K562 (cell line): ENCODE data around the gene CHMP4B. TPM values are rescaled to one million over a fixed set of nuclear protein-coding genes. Genes with fewer than 3 reads are reported as not detected.

Experiments
- ATAC-seq: fragments of 200-7000 bp; cut with Tn5 transposase; 3 replicates; pipeline ENCODE4 v1.9.1; 2020; ENCODE audit warnings: moderate library complexity
- BruUV-seq: library from RNA; stranded (reverse); fragments of 400-500 nt; replicated peaks from 2 replicates; lab custom pipeline; 2021; lab: Mats Ljungman, UMichigan
- CTCF ChIA-PET: fragments of 300-600 bp; formaldehyde crosslinking; extraction: SDS; loops from one replicate; lab custom pipeline; 2021; ENCODE audit warnings: low intra/inter-chr PET ratio; lab: Yijun Ruan, JAX
- POLR2A ChIA-PET: fragments of 300-600, 350-650 bp; sonication (Branson Sonifier 250); formaldehyde crosslinking; extraction: SDS; loops from one replicate; lab custom pipeline; 2021; ENCODE audit warnings: antibody characterized with exemption, inconsistent platforms; lab: Yijun Ruan, JAX
- DNase-seq, 4 experiments: peaks; one replicate each; pipeline versions ENCODE4 v3.0.0 to v3.0.0-alpha.2; 2011 to 2018; ENCODE audit warnings: low spot score in 3 of 4, mixed read lengths in 3 of 4; ENCODE audit errors: extremely low read depth in 1 of 4
- FAIRE-seq: peaks from 2 replicates; lab custom pipeline; 2011; peaks lifted over from hg19 to GRCh38; lab: Jason Lieb, UNC
- H2AFZ ChIP-seq: 2 replicates; pipeline ENCODE4 v1.6.0; 2011; ENCODE audit warnings: low read depth, low read length, control low read depth, inconsistent platforms
- H3K27ac ChIP-seq: fragments of 200-600 bp; 3 replicates; pipeline ENCODE4 v1.8.0; 2011; ENCODE audit warnings: low read depth, mild to moderate bottlenecking, control low read depth, inconsistent platforms, low read length, moderate library complexity, mixed read lengths; ENCODE audit errors: extremely low read depth
- H3K27me3 ChIP-seq, 2 experiments: fragments of 300-600 bp in 1 of 2; 2 replicates in 1 of 2; 3 replicates in 1 of 2; pipeline versions ENCODE4 v1.6.0 to v1.8.0; 2011; ENCODE audit warnings: inconsistent platforms in 2 of 2, low read length in 2 of 2, mild to moderate bottlenecking in 1 of 2, mixed read lengths in 1 of 2, moderate library complexity in 1 of 2; ENCODE audit not compliant: control insufficient read depth in 2 of 2, insufficient read depth in 2 of 2
- H3K36me3 ChIP-seq: fragments of 300-600 bp; 3 replicates; pipeline ENCODE4 v1.8.0; 2011; ENCODE audit warnings: mild to moderate bottlenecking, low read length, inconsistent platforms; ENCODE audit not compliant: control insufficient read depth, insufficient read depth
- H3K4me1 ChIP-seq, 2 experiments: fragments of 200-600 bp in 1 of 2; replicated peaks in 1 of 2; 2 replicates in 1 of 2; 3 replicates in 1 of 2; pipeline versions ENCODE4 v1.5.1 to v1.8.0; 2011; ENCODE audit warnings: inconsistent platforms in 2 of 2, low read length in 2 of 2, mild to moderate bottlenecking in 1 of 2, mixed read lengths in 1 of 2, moderate library complexity in 1 of 2; ENCODE audit not compliant: control insufficient read depth in 2 of 2, insufficient read depth in 2 of 2
- H3K4me2 ChIP-seq: 2 replicates; pipeline ENCODE4 v1.6.1; 2011; ENCODE audit warnings: low read length, control low read depth, inconsistent platforms, mixed read lengths; ENCODE audit not compliant: insufficient read depth
- H3K4me3 ChIP-seq: fragments of 200-600 bp; sonication (generic), shearing (Covaris generic); 2 replicates; pipeline ENCODE4 v1.5.1; 2016; ENCODE audit warnings: control low read depth, inconsistent platforms
- H3K79me2 ChIP-seq: fragments of 200-600 bp; 3 replicates; pipeline ENCODE4 v1.8.0; 2011; ENCODE audit warnings: low read length, inconsistent platforms; ENCODE audit not compliant: control insufficient read depth, insufficient read depth
- H3K9ac ChIP-seq, 2 experiments: 2 replicates each; pipeline versions ENCODE4 v1.6.0 to v1.6.1; 2011; ENCODE audit warnings: low read depth in 2 of 2, low read length in 2 of 2, control low read depth in 1 of 2, inconsistent platforms in 1 of 2, mild to moderate bottlenecking in 1 of 2, mixed read lengths in 1 of 2; ENCODE audit not compliant: insufficient read depth in 1 of 2
- H3K9me1 ChIP-seq: one replicate; pipeline ENCODE4 v1.6.0; 2011; ENCODE audit warnings: inconsistent platforms, mild to moderate bottlenecking, low read length, moderate library complexity; ENCODE audit not compliant: control insufficient read depth, insufficient read depth
- H3K9me3 ChIP-seq: replicated peaks from 2 replicates; pipeline ENCODE4 v1.5.1; 2011; ENCODE audit warnings: low read depth, low read length, inconsistent platforms; ENCODE audit not compliant: control insufficient read depth, insufficient read depth
- H4K20me1 ChIP-seq: replicated peaks from 2 replicates; pipeline ENCODE4 v1.6.1; 2011; ENCODE audit warnings: low read length, inconsistent platforms, mixed read lengths; ENCODE audit not compliant: control insufficient read depth, insufficient read depth
- CEBPB ChIP-seq: fragments of 450-650 bp; IDR thresholded peaks from 2 replicates; pipeline ENCODE4 v1.6.1; 2016; ENCODE audit warnings: missing genetic modification characterization, missing compliant biosample characterization
- EHMT2 ChIP-seq: fragments of 450-650 bp; IDR thresholded peaks from 2 replicates; pipeline ENCODE4 v1.6.1; 2018; ENCODE audit warnings: antibody characterized with exemption
- EWSR1 ChIP-seq: fragments of 450-650 bp; IDR thresholded peaks from 2 replicates; pipeline ENCODE4 v1.6.1; 2018; ENCODE audit warnings: borderline replicate concordance, mild to moderate bottlenecking, low read depth, moderate library complexity; ENCODE audit not compliant: partially characterized antibody
- FOXA3 ChIP-seq, 2 experiments: fragments of 450-650 bp in 1 of 2; sonication (generic) in 1 of 2; formaldehyde crosslinking; IDR thresholded peaks in 1 of 2; conservative IDR thresholded peaks in 1 of 2; 2 replicates each; pipeline versions ENCODE4 v1.4.0 to v1.8.0; 2020 to 2022; ENCODE audit warnings: mild to moderate bottlenecking in 2 of 2, missing genetic modification reagents in 1 of 2
- HDAC1 ChIP-seq, 2 experiments: fragments of 450-650 bp; IDR thresholded peaks; 2 replicates each; pipeline ENCODE4 v1.6.1; 2016 to 2017; ENCODE audit warnings: inconsistent platforms in 1 of 2, mild to moderate bottlenecking in 1 of 2, moderate library complexity in 1 of 2
- KLF6 ChIP-seq: fragments of 250-450 bp; sonication (Bioruptor Pico); IDR thresholded peaks from 2 replicates; pipeline ENCODE4 v1.4.0; 2020; ENCODE audit warnings: mild to moderate bottlenecking, moderate library complexity, borderline replicate concordance
- L3MBTL2 ChIP-seq: fragments of 450-650 bp; IDR thresholded peaks from 2 replicates; pipeline ENCODE4 v1.6.1; 2016; ENCODE audit warnings: mild to moderate bottlenecking, moderate library complexity
- NFATC3 ChIP-seq: fragments of 450-650 bp; IDR thresholded peaks from 2 replicates; pipeline ENCODE4 v1.6.1; 2017; ENCODE audit warnings: mild to moderate bottlenecking
- NR2C2 ChIP-seq, 2 experiments: fragments of 200-800 bp in 1 of 2; sonication (Bioruptor generic) in 1 of 2; sonication (generic) in 1 of 2; formaldehyde crosslinking in 1 of 2; IDR thresholded peaks; 2 replicates each; pipeline versions ENCODE4 v1.6.1 to v1.8.0; 2016 to 2022; ENCODE audit warnings: mild to moderate bottlenecking in 1 of 2, missing compliant biosample characterization in 1 of 2, missing genetic modification characterization in 1 of 2, missing genetic modification reagents in 1 of 2
- POLR2B ChIP-seq: fragments of 450-650 bp; IDR thresholded peaks from 2 replicates; pipeline ENCODE4 v1.6.1; 2018; ENCODE audit warnings: low read depth; ENCODE audit not compliant: partially characterized antibody
- SP2 ChIP-seq: IDR thresholded peaks from 2 replicates; pipeline ENCODE4 v1.6.1; 2011; ENCODE audit warnings: mild to moderate bottlenecking, low read depth, low read length, moderate library complexity; ENCODE audit not compliant: poor library complexity, severe bottlenecking; ENCODE audit errors: extremely low read depth
- TAL1 ChIP-seq: fragments of 450-650 bp; IDR thresholded peaks from 2 replicates; pipeline ENCODE4 v1.6.1; 2016; ENCODE audit warnings: mild to moderate bottlenecking
- ZNF766 ChIP-seq: fragments of 200-800 bp; sonication (Bioruptor generic); conservative IDR thresholded peaks from 2 replicates; pipeline ENCODE4 v1.6.1; 2016; ENCODE audit warnings: missing genetic modification characterization, missing compliant biosample characterization
- WGBS: fragments of 100-300 bp; shearing (Covaris generic); methylation state at CpG from one replicate; pipeline ENCODE4 v1.1.6; 2016; ENCODE audit warnings: low coverage, mixed read lengths; ENCODE audit not compliant: insufficient coverage; ENCODE audit errors: missing lambda C conversion rate; 5-methylcytosine and 5-hydroxymethylcytosine counted together
- in situ Hi-C: fragments of 300-500 bp; cut with MboI; formaldehyde crosslinking; loops from 4 replicates; pipeline ENCODE4 v1.15.0; 2018; ENCODE audit warnings: inconsistent platforms, mixed read lengths
- intact Hi-C: fragments of 100-400 bp; cut with micrococcal nuclease; formaldehyde crosslinking; loops from 2 replicates; pipeline ENCODE4 v1.14.2; 2022
- polyA plus RNA-seq, 8 experiments: library from polyadenylated mRNA; depleted of rRNA in 4 of 8; stranded (reverse) in 5 of 8; unstranded in 3 of 8; fragments of >200 nt; fragmentation: Nextera tagmentation in 2 of 8; fragmentation: Illumina TruSeq in 1 of 8; extraction: Ambion mirVana in 2 of 8; extraction: Trizol in 1 of 8; gene quantifications; 2 replicates each; pipeline versions ENCODE4 v1.2.1 to v1.2.3, GENCODE V29; 2011 to 2014; ENCODE audit warnings: inconsistent platforms in 1 of 8, missing spikeins in 1 of 8
- total RNA-seq, 7 experiments: library from RNA; depleted of rRNA in 6 of 7; stranded (reverse); fragments of >200 nt in 6 of 7; fragmentation: Illumina TruSeq in 2 of 7; extraction: Trizol in 2 of 7; gene quantifications; 2 replicates each; pipeline versions ENCODE4 v1.2.1 to v1.2.3, GENCODE V29; 2011 to 2021; ENCODE audit warnings: low replicate concordance in 1 of 7
- TF ChIP-seq, protein P1 (sequence below): sonication (generic); formaldehyde crosslinking; IDR thresholded peaks from 2 replicates; pipeline ENCODE4 v1.8.0; 2022; ENCODE audit warnings: missing genetic modification reagents, mild to moderate bottlenecking, borderline replicate concordance

CHMP4B gene
- total and polyA plus RNA-seq, 9 of the 15 experiments (the other 6 are each of a cell fraction or from before 2014, with no cell fraction given), result 1.8 to 64.7 (median 31.8) TPM

- H2AFZ ChIP-seq, result no peak overlapping the region
- intact Hi-C loops (no loop called here), in situ Hi-C loops (no loop called here)
- H3K4me1 ChIP-seq, result peaks cover 14 to 35% of the 10 kb centered on the region in 2 experiments; a peak in 4 of 5 replicates
- H3K79me2 ChIP-seq, result peaks cover 68% of the 10 kb centered on the region
- H3K27ac ChIP-seq, result no peak overlapping the region
- POLR2A ChIA-PET, result interaction anchor here (0.6 to 1.3 kb wide), 2 partner anchors 13 to 28 kb away, joined by 3 to 4 read pairs; no protein-coding TSS in a partner anchor
- peaks cover 41% of the 10 kb centered on the region for H4K20me1 ChIP-seq
- DNase-seq, result no peak
- H3K36me3 ChIP-seq, result no peaks in the 10 kb centered on the region
- CTCF ChIA-PET, result no interaction called here
- FAIRE-seq, result peak; percentile 78
- H3K9me3 ChIP-seq, result no peaks in the 10 kb centered on the region
- BruUV-seq, result no TSS peak
- no peak overlapping the region for H3K9ac ChIP-seq
- TF ChIP-seq SP2 (no peak), KLF6 (CRISPR knock-in tag) (no peak), HDAC1 (IDR thresholded peaks at IDR 0.05) (no peak), TAL1 (no peak)
- no peak overlapping the region for H3K4me3 ChIP-seq
- 60% methylated on average over 1 of the region's 1 CpG for WGBS
- ATAC-seq, result no peak
- peaks cover 7% of the 10 kb centered on the region for H3K9me1 ChIP-seq
- H3K27me3 ChIP-seq, result no peaks in the 10 kb centered on the region
- H3K4me2 ChIP-seq, result no peak overlapping the region
Observed at GRCh38 chr20:33843050-33843449, 31.9 kb downstream of the CHMP4B start.

GRCh38 chr20:33843854-33844253 is 32.7 kb downstream of the CHMP4B start:
- ChIA-PET POLR2A (no interaction called here), CTCF (no interaction called here)
- peaks cover 7% of the 10 kb centered on the region; the same call in 1 of the 3 replicates for H3K36me3 ChIP-seq
- BruUV-seq, result no TSS peak
- no peak overlapping the region; a peak in 1 of 4 replicates for H3K9ac ChIP-seq
- H3K9me3 ChIP-seq, result no peaks in the 10 kb centered on the region
- peak overlapping the region; percentile 38; the same call in 1 of the 2 replicates for H3K4me2 ChIP-seq
- no peak overlapping the region for H2AFZ ChIP-seq
- peaks cover 37% of the 10 kb centered on the region for H4K20me1 ChIP-seq
- peaks cover 4% of the 10 kb centered on the region for H3K9me1 ChIP-seq
- peak; percentile 74 for ATAC-seq
- intact Hi-C loops, result no loop called here
- no peak overlapping the region for H3K4me3 ChIP-seq
- WGBS, result 8% methylated on average over 4 of the region's 4 CpGs
- peak in 3 of 4 experiments; percentile 20 to 38 (median 37) for DNase-seq
- H3K27me3 ChIP-seq, result no peaks in the 10 kb centered on the region
- no peak for FAIRE-seq
- H3K27ac ChIP-seq, result no peak overlapping the region
- in situ Hi-C loops, result no loop called here
- H3K79me2 ChIP-seq, result peaks cover 63% of the 10 kb centered on the region
- peaks cover 9 to 27% of the 10 kb centered on the region in 2 experiments; a peak in 4 of 5 replicates for H3K4me1 ChIP-seq
- TF ChIP-seq L3MBTL2 (no peak), ZNF766 (CRISPR knock-in tag) (no peak), FOXA3 (CRISPR knock-in tag; conservative IDR thresholded peaks at IDR 0.05 in 1 of 2, IDR thresholded peaks at IDR 0.05 in 1 of 2) (peak in 1 of 2 experiments; percentile 77; a peak in 2 of 4 replicates), EHMT2 (no peak), CEBPB (0 out of 2 replicates have a peak, but pooled peaks have one; percentile 15), NFATC3 (no peak), POLR2B (no peak), EWSR1 (no peak), NR2C2 (CRISPR knock-in tag; IDR thresholded peaks at IDR 0.05) (no peak), NR2C2 (tag; IDR thresholded peaks at IDR 0.05) (peak; percentile 61)
- TF ChIP-seq, protein P1, sequence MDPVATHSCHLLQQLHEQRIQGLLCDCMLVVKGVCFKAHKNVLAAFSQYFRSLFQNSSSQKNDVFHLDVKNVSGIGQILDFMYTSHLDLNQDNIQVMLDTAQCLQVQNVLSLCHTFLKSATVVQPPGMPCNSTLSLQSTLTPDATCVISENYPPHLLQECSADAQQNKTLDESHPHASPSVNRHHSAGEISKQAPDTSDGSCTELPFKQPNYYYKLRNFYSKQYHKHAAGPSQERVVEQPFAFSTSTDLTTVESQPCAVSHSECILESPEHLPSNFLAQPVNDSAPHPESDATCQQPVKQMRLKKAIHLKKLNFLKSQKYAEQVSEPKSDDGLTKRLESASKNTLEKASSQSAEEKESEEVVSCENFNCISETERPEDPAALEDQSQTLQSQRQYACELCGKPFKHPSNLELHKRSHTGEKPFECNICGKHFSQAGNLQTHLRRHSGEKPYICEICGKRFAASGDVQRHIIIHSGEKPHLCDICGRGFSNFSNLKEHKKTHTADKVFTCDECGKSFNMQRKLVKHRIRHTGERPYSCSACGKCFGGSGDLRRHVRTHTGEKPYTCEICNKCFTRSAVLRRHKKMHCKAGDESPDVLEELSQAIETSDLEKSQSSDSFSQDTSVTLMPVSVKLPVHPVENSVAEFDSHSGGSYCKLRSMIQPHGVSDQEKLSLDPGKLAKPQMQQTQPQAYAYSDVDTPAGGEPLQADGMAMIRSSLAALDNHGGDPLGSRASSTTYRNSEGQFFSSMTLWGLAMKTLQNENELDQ (CRISPR knock-in tag), result no peak
